ENCODE data around the gene NBEA.

NBEA gene

GRCh38 chr13:35179920-35180663 lies 238.0 kb downstream of the NBEA start:
- no peak for DNase-seq

GRCh38 chr13:35190241-35190640 lies 248.2 kb downstream of the NBEA start:
- DNase-seq = no peak

GRCh38 chr13:35191883-35192282 lies 249.8 kb downstream of the NBEA start:
- no peak for DNase-seq

GRCh38 chr13:35198613-35199200 lies 256.6 kb downstream of the NBEA start:
- DNase-seq = no peak

- no peak for DNase-seq
These were observed 266.5 kb downstream of the NBEA start for GRCh38 chr13:35208587-35208986.

GRCh38 chr13:35210261-35210660 lies 268.2 kb downstream of the NBEA start:
- no peak for DNase-seq

- no peak for DNase-seq
These were observed 269.9 kb downstream of the NBEA start for GRCh38 chr13:35211949-35212348.

GRCh38 chr13:35213911-35214310 lies 271.8 kb downstream of the NBEA start:
- DNase-seq = no peak

- no peak for DNase-seq
These were observed 274.1 kb downstream of the NBEA start for GRCh38 chr13:35216131-35216530.

- no peak for DNase-seq
These were observed 277.0 kb downstream of the NBEA start for GRCh38 chr13:35219021-35219420.

- DNase-seq = no peak
These were observed 283.1 kb downstream of the NBEA start for GRCh38 chr13:35225159-35225558.

GRCh38 chr13:35225582-35225981 lies 283.5 kb downstream of the NBEA start:
- DNase-seq = no peak

- DNase-seq = no peak
These were observed 286.5 kb downstream of the NBEA start for GRCh38 chr13:35228536-35228935.

- DNase-seq = no peak
These were observed 289.4 kb downstream of the NBEA start for GRCh38 chr13:35231426-35231825.

GRCh38 chr13:35238274-35238673 lies 296.2 kb downstream of the NBEA start:
- DNase-seq = no peak

- no peak for DNase-seq
These were observed 310.6 kb downstream of the NBEA start for GRCh38 chr13:35252536-35253205.

GRCh38 chr13:35255241-35255640 lies 313.2 kb downstream of the NBEA start:
- DNase-seq = no peak

GRCh38 chr13:35256459-35257148 lies 314.5 kb downstream of the NBEA start:
- no peak for DNase-seq

- DNase-seq = no peak
These were observed 318.2 kb downstream of the NBEA start for GRCh38 chr13:35260316-35260715.

GRCh38 chr13:35266412-35266811 lies 324.3 kb downstream of the NBEA start:
- DNase-seq = no peak

GRCh38 chr13:35278917-35279316 lies 336.8 kb downstream of the NBEA start:
- DNase-seq = no peak

GRCh38 chr13:35279500-35279899 lies 337.4 kb downstream of the NBEA start:
- no peak for DNase-seq

- peak; percentile 31 for DNase-seq
These were observed 341.8 kb downstream of the NBEA start for GRCh38 chr13:35283856-35284255.

GRCh38 chr13:35285677-35286076 lies 343.6 kb downstream of the NBEA start:
- no peak for DNase-seq

Measured in NCI-H2029 (cell line).